HG03135 (cell line): Measurements from ENCODE around the gene GPR107.

Experiments
- ATAC-seq: cut with Tn5 transposase; IDR thresholded peaks from one replicate; pipeline ENCODE4 v1.9.1; 2021; ENCODE audit warnings: mild to moderate bottlenecking, moderate library complexity; ENCODE audit not compliant: unreplicated experiment

GPR107 gene

GRCh38 chr9:130128733-130129431 is 75.2 kb downstream of the GPR107 start:
- ATAC-seq: peak; percentile 56

DNA sequence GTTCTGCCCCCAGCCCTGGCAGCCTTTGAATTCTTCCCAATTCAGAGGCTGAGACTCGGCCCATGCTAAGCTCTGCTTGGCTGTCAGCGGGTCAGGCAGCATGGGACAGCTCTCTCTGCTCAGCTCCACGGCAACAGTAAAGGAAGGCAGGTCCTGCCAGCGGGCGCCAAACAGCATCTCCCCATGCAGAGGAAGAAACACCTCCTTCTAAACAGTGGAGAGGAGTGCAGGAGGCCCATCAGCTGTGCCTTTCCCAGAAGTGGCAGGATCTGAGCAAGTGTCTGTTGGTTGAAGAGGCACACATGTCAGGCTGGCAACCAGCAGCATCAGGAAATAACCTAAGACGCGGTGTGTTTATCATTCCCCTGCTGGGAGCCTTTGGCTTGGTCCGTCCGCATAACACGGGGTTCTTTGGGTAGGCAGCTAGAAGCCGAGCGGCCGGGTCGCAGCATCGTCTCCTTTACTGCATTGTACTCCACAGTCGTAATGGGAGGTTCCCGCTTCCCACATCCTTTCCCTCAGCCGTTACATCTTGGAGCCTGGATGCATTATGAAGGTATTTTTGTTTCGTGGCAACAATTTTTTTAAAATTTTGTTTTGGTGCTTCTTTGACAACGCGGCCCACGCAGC is 75.8 kb downstream of the GPR107 start:
- no peak for ATAC-seq

- no peak for ATAC-seq
Observed at GRCh38 chr9:130132746-130133145, 79.0 kb downstream of the GPR107 start.

GRCh38 chr9:130137081-130137640 is 83.5 kb downstream of the GPR107 start:
- ATAC-seq: no peak

GRCh38 chr9:130137641-130138081 is 84.0 kb downstream of the GPR107 start:
- no peak for ATAC-seq

GRCh38 chr9:130138171-130138653 is 84.5 kb downstream of the GPR107 start:
- ATAC-seq: no peak

GRCh38 chr9:130138791-130139190 is 85.1 kb downstream of the GPR107 start:
- no peak for ATAC-seq

DNA sequence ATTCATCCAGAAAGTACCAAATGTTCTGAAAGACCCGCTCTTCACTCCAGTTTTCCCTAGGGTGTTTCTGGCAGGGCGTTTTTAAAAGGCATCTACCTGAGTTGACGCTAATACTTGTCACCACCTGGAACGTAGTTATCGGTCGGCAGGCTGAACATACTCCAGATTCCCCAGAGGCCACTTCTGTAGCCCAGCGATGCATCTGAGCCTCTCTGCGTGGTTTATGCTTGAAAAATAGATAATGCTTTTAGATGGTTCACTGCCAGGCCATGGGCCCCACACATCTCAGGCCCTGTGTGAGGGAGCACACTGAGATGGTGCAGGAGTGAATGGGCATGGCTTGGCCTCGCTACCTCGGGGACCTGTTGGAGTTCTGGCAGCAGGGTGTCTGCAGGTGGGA is 85.5 kb downstream of the GPR107 start:
- ATAC-seq: no peak

DNA sequence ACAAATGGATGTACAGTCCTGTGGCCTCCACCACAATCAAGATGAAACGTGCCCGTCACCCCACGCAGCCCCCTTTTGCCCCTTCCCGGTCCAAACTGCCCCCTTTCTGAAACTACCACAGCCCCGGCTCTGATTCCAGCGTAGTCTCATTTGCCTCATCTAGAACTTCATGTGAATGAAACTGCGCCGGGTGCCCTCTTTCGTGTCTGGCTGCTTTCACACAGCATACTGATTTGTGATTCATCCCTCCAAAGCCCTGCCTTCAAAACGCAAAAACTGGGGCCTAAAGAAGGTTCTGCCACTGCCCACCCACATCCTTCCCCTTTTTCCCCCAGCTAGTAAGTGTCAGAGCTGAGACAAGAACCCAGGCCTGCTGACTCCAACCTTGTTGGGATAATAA is 87.0 kb downstream of the GPR107 start:
- ATAC-seq: no peak

GRCh38 chr9:130142056-130142455 is 88.3 kb downstream of the GPR107 start:
- no peak for ATAC-seq

GRCh38 chr9:130142641-130143040 is 88.9 kb downstream of the GPR107 start:
- no peak for ATAC-seq

DNA sequence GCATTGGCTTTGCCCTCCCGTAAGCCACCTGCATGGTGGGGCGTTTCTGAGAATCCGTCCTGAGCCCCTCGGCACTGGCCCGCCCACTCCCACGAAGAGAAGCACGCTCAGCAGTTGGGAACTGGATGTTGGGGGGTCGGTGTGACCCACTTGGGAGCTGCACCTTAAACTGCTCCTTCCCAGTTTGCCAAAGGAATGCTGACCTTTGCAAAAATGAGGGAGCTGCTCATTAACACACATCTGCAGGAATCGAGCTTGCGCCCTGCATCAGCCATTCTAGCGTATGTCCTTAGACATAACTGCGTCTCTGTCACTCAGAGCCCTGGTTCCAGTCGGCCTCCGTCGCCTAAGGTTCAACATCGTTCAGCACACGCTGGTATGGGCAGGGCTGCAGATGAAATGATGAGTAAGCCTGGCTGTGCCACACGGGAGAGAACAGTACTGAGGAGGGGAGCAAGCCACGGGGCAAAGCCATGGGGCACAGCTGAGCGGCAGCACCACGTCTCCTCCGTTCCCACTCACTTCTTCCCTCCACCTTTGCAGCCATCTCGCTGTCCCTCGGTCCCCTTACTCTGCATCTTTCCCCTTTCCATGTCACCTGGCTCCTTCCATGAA is 89.7 kb downstream of the GPR107 start:
- no peak for ATAC-seq

GRCh38 chr9:130143958-130144366 is 90.3 kb downstream of the GPR107 start:
- no peak for ATAC-seq

DNA sequence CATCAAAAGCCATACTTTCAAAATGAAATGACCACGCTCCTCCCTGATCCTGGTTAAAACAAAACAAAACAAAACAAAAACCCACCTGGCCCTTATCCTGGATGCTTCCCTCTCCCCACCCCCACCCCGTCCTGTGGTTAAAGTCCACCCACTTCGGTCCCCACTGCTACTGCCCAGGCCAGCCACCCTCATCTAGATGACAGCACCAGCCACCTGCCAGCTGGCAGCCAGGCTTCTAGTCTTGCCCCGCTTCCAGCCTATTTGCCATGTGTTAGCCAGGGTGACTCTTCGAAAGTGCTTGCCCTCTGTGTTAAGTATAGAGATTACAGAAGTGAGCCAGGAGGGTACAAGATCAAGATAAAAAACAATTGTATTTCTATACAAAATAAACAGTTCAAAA is 91.0 kb downstream of the GPR107 start:
- ATAC-seq: no peak

GRCh38 chr9:130145658-130146057 is 92.0 kb downstream of the GPR107 start:
- no peak for ATAC-seq

GRCh38 chr9:130147198-130147597 is 93.5 kb downstream of the GPR107 start:
- ATAC-seq: no peak

GRCh38 chr9:130147910-130148309 is 94.2 kb downstream of the GPR107 start:
- no peak for ATAC-seq

DNA sequence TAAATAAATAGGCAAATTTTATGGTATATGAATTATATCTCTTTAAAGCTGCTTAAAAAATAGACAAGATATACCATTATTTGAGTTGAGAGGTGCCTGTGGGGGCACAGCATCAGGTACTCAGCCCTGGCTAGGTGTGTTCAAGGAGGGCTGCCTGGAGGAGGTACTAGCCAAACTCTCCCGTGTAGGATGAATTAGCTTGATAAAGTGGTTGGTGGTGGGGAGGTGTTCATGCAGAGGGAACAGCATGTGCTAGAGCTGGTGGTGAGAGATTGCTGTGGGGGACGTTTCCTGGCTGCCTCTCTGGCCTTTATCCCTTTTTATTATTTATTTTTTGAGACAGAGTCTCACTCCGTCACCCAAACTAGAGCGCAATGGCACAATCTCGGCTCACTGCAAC is 95.3 kb downstream of the GPR107 start:
- no peak for ATAC-seq

DNA sequence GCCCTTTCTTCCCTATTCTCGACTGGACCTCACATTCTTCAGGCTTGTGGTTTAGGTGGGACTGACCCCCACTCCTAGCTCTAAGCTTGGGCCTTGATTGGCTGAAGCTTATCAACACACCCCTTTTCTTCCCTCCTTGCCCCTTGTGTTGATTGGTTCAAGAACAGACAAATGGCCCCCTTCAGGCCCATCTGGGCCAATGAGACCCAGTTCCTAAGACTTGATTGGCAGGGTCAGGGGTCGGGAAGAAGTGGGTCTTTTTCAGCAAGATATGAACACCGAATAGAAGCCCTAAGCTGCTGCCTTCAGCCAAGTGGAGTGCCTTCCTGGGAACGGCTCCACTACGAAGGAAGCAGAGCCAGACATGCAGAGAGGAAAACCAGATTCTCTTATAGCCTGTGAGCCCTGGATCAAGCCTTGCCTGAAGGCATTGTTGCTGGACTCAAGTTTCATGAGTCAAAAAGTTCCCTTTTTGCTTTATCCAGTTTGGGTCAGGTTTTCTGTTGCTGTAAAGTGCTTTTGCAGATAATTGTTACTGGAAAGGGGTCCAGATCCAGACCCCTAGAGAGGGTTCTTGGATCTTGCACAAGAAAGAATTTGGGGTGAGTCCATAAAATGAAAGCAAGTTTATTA is 96.1 kb downstream of the GPR107 start:
- ATAC-seq: no peak

DNA sequence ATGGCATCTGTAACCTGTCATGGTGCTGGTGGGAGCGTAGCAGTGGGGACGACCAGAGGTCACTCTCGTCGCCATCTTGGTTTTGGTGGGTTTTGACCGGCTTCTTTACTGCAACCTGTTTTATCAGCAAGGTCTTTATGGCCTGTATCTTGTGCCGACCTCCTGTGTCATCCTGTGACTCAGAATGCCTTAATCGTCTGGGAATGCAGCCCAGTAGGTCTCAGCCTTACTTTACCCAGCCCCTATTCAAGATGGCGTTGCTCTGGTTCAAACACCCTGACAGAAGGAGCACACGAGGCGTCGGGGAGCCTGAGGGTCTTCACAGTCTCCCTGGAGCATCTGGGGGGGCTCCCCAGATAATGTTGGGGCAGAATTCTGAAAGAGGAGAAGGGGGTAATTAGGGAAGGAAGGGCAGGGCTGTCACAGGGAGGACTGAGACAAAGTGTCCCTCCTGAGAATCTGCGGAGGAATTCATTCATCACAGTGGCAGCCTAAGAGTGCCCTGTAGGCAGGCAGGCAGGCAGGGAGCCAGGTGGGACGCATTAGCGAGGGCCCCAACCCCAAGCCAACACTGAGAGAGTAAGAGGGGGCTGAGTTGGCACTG is 97.2 kb downstream of the GPR107 start:
- no peak for ATAC-seq

- ATAC-seq: no peak
Observed at GRCh38 chr9:130154816-130155215, 101.1 kb downstream of the GPR107 start.
